Activated CD8-positive, alpha-beta memory T cell treated with anti-CD3 and anti-CD28 coated beads, Interleukin-2, amount 50 U/mL, for 48 hours (primary cell): ENCODE results near the gene ANGPT4.
"Not testable (repeated sequence)": the region's sequence is repeated elsewhere in the genome, so short reads cannot be mapped to it uniquely, and the experiment has no call there.

Experiments
- DNase-seq: peaks from one replicate; pipeline ENCODE4 v3.0.0-alpha.2; 2020

ANGPT4 gene

GRCh38 chr20:871948-872347 lies 44.2 kb downstream of the ANGPT4 start:
- no peak for DNase-seq

DNA sequence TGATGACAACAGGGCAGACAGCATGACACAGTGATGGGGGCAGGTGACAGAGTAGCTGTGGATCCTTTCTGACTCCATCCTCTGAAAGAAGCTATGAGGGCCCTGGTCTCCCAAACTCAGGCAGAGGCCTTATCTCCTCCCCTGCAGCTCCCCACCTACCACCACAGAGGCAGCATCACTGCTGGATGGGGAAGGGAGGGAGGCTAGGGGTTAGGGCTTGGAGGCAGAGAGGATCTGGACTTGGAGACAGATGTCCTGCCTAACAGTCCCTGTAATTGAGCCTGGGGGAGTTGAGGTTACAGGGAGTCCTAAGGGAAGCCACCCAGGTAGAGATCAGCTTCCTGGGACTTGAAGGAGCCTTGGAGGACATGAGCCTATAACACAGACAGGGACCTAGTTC lies 44.7 kb downstream of the ANGPT4 start:
- DNase-seq, result no peak

- DNase-seq, result no peak
These were observed 45.4 kb downstream of the ANGPT4 start for GRCh38 chr20:870758-871157.

DNA sequence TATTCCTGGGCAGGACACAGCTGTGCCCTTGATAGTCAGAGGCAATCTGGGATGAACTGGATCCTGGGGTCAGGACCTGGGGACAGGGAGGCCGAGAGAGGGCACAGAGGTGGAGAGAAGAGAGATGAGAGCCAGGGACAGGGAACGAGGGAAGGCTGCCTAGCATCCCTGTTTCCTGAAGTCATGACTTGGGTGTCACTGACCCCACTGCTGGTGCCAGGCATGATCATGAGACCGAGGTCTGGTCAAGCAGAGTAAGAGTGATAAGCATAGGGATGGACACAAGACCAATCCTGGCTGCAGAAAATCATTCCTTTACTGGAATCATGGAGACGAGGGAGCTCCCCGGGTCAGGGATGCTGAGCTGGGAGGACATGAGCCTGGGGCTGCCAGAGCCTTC lies 46.5 kb downstream of the ANGPT4 start:
- DNase-seq, result no peak

DNA sequence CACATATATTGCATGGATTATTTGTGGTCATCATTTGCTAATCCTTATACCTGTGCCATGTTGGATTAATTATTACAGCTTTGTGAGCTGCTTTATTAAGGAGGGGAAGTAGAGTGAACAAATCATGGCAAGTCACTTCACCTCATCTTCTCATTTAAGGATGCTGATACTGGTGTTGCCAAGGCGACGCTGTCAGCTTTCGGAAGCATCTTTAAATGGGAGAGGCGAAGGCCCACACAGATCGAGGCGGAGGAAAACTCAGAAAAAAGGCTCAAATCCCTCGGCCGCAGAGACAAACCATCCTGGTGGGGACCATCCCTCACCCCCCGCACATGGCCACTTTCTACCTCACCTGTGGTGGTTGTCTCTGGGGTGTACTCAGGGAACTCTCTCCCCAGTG lies 47.9 kb downstream of the ANGPT4 start:
- no peak for DNase-seq

GRCh38 chr20:865440-865839 lies 50.7 kb downstream of the ANGPT4 start:
- DNase-seq, result no peak

DNA sequence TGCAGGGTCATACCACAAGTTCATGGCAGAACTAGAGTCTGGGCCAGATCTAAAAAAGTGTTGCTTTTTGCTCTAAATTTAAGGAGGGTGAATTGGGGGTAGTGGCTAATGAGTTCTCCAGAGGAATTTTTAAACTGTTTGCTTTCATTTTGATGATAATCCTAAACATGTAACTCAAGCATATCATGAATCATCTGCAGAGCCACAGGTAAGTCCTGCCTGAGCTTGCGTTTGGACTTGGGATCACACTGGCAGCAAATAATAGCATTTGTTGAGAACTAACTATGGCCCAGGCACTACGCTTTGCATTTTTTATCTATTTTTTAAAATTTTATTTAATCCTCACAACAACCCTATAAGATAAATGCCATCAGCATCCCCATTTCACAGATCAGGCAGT lies 55.2 kb downstream of the ANGPT4 start:
- no peak for DNase-seq

GRCh38 chr20:859751-860231 lies 56.3 kb downstream of the ANGPT4 start:
- no peak for DNase-seq

- no peak for DNase-seq
These were observed 58.1 kb downstream of the ANGPT4 start for GRCh38 chr20:858011-858410.

GRCh38 chr20:856361-856775 lies 59.8 kb downstream of the ANGPT4 start:
- peak; percentile 66 for DNase-seq

- DNase-seq, result no peak
These were observed 60.4 kb downstream of the ANGPT4 start for GRCh38 chr20:855466-856360.

- no peak for DNase-seq
These were observed 61.5 kb downstream of the ANGPT4 start for GRCh38 chr20:854601-855000.

- DNase-seq, result no peak
These were observed 62.6 kb downstream of the ANGPT4 start for GRCh38 chr20:853406-853996.

DNA sequence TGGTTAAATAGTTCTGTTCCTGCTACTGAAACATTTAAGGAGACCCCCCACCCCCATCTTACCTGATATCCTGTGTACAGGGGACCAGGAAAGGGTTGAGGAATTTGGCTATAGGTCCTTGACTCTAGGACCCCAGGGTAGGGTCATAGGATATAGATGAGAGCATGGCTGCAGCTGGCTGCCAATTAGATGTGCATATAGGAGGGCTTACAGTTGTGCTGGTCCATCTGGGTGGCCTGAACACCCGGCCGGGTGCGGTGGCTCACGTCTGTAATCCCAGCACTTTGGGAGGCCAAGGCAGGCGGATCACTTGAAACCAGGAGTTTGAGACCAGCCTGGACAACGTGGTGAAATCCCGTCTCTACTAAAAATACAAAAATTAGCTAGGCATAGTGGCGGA lies 67.4 kb downstream of the ANGPT4 start:
- not testable (repeated sequence) for DNase-seq

GRCh38 chr20:848193-848592 lies 67.9 kb downstream of the ANGPT4 start:
- no peak for DNase-seq

GRCh38 chr20:846894-847278 lies 69.2 kb downstream of the ANGPT4 start:
- peak; percentile 66 for DNase-seq

GRCh38 chr20:845941-846893 lies 69.9 kb downstream of the ANGPT4 start:
- peak; percentile 59 for DNase-seq

- peak; percentile 57 for DNase-seq
These were observed 70.8 kb downstream of the ANGPT4 start for GRCh38 chr20:845226-845868.

GRCh38 chr20:844473-845225 lies 71.5 kb downstream of the ANGPT4 start:
- DNase-seq, result peak; percentile 84

- no peak for DNase-seq
These were observed 72.2 kb downstream of the ANGPT4 start for GRCh38 chr20:843912-844311.

DNA sequence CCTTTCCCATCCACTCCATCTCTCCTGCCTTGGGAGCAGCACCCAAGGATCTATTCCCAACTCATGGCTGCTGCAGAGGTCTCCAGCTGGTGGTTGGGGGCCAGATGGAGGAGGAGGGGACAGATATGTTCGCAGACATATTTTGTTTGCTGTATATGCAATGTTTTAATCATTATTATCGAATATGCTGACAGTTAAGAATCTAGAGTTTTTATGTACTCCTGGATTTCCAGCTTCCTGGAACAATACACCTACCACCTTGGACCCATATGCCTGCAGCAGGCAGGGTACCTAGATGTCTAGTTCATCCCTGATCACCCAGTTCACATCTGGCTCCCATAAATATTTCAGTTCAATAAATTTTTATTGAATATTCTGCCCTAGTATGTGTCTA lies 73.6 kb downstream of the ANGPT4 start:
- DNase-seq, result no peak
